Activated CD4-positive, alpha-beta T cell treated with anti-CD3 and anti-CD28 coated beads for 4 hours (primary cell): ENCODE results near the gene WDFY1.
A peak's percentile ranks its signal among the peaks of the same experiment; 100 is the strongest.
"Not testable (repeated sequence)": the region's sequence is repeated elsewhere in the genome, so short reads cannot be mapped to it uniquely, and the experiment has no call there.

Experiments
- DNase-seq, 2 donors: peaks; one replicate each; pipeline ENCODE4 v3.0.0-alpha.2; 2020

WDFY1 gene

DNA sequence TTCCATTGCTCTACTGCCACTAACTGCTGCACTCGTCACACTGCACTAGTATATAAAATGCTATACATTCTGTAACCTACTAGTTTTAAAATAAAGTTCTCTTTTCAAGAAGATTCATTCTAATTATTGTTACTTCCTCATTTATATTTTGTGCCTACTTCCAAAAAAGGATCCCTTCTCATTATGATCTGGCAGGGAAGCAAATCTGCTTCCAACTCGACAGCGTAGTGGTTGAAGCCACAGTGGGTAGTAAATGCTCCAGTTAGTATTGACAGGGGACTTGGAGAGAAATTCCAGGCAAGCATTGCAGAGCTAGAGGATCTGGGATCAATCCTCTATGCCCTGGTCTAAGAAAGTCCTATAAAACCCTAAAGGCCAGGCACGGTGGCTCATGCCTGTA, 54.4 kb downstream of the WDFY1 start:
- DNase-seq = no peak

DNA sequence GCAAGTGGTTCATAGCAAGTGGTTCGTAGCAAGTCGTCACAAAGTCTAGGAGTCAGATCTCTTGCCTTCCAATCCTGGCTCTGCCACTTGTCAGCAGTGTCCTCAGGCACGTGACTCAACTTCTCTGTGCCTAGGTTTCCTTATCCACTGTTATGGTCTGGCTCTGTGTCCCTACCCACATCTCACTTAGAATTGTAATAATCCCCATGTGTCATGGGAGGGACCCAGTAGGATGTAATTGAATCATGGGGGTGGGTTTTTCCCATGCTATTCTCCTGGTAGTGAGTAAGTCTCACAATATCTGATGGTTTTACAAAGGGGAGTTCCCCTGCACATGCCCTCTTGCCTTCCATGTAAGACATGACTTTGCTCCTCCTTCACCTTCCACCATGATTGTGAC, 55.9 kb downstream of the WDFY1 start:
- no peak for DNase-seq

- no peak for DNase-seq
These were observed 56.9 kb downstream of the WDFY1 start for GRCh38 chr2:223888251-223888650.

GRCh38 chr2:223887127-223887526, 58.0 kb downstream of the WDFY1 start:
- no peak for DNase-seq

DNA sequence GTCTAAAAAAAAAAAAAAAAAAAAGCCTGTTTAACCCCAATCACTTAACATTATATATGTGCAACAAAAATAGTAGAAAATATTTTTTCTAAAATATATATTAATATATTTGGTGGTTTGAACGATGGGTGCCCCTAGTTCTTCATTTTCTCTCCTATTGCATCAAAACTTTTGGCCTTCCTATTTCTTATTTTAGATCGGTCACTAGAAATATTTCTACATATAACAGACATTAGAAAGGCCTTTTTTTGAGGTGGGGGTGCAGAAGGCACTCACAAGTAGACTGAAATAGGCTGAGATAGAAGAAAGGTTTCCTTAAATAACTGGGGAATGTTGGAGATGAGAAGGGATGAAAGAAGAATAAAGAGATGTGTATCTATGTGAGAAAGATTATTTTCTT, 58.4 kb downstream of the WDFY1 start:
- DNase-seq = no peak

GRCh38 chr2:223884399-223884798, 60.7 kb downstream of the WDFY1 start:
- no peak for DNase-seq

DNA sequence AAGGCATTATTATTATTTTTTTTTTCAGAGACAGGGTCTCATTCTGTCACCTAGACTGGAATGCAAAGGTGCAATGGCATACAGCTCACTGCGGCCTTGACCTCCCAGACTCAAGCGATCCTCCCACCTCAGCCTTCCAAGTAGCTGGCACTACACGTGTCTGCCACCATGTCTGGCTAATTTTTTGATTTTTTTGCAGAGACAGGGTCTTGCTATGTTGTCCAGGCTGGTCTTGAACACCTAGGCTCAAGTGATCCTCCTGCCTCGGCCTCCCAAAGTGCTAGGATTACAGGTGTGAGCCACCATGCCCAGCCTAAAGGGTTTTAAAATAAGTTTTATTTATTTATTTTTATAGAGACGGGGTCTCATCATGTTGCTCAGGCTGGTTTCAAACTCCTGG, 62.4 kb downstream of the WDFY1 start:
- no peak for DNase-seq

- DNase-seq = no peak
These were observed 64.3 kb downstream of the WDFY1 start for GRCh38 chr2:223880796-223881195.

GRCh38 chr2:223877721-223878410, 67.3 kb downstream of the WDFY1 start:
- no peak for DNase-seq

GRCh38 chr2:223873672-223874071, 71.5 kb downstream of the WDFY1 start:
- DNase-seq = no peak

DNA sequence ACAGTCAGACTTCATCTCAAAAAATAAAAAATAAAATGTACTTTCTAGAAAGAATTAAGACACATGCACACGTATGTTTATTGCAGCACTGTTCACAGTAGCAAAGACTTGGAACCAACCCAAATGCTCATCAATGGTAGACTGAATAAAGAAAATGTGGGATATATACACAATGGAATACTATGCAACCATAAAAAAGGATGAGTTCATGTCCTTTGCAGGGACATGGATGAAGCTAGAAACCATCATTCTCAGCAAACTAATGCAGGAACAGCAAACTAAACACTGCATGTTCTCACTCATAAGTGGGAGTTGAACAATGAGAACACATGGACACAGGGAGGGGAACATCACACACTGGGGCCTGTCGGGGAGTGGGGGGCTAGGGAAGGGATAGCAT, 72.4 kb downstream of the WDFY1 start:
- not testable (repeated sequence) for DNase-seq

GRCh38 chr2:223871661-223872060, 73.5 kb downstream of the WDFY1 start:
- DNase-seq = not testable (repeated sequence)

GRCh38 chr2:223870840-223871611, 74.1 kb downstream of the WDFY1 start:
- DNase-seq = no peak

GRCh38 chr2:223868005-223868404, 77.1 kb downstream of the WDFY1 start:
- DNase-seq = no peak

DNA sequence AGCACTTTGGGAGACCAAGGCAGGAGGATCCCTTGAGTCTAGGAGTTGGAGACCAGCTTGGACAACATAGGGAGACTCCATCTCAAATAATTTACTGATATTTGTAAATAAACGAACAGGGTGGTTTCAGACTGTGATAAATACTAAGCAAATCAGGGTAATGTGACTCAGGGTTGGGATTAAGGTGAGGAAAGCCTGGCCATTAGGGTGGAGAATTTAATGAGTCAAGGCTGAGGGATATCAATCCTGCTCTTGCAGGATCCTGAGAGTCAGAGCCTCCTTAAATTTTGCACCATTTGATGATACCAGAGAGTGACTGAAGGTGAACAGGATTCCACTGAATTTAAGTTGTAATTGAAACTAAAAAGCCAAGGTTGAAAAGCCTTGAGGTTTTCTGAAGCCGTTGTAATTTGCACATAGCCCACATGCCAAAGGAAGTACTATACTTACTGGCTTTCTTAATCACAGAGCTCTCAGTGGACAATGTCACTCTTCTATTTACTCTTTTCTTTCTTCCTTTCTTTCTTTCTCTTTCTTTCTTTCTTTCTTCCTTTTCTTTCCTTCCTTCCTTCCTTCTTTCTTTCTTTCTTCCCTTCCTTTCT, 79.1 kb downstream of the WDFY1 start:
- DNase-seq = no peak

DNA sequence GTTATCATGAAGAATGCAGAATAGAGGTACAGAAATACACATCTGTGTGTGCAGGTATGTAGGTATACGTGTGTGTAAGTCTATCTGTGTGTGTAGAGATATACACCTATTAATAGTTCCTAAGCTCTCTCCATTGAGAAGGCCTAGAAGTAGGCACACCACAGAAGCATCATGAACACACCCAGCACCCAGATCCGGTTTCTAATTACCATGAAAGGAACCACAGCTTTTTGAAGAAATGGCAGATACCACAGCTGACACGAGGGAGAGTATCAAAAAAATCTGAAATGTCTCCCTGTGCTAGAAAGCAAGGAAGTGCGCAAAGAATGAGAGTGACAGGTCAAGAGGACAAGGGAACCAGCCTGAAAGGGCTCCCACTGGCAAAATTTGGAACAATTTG, 80.0 kb downstream of the WDFY1 start:
- DNase-seq = peak in 1 of 2 donors; percentile 8

- no peak for DNase-seq
These were observed 81.6 kb downstream of the WDFY1 start for GRCh38 chr2:223863491-223863890.

DNA sequence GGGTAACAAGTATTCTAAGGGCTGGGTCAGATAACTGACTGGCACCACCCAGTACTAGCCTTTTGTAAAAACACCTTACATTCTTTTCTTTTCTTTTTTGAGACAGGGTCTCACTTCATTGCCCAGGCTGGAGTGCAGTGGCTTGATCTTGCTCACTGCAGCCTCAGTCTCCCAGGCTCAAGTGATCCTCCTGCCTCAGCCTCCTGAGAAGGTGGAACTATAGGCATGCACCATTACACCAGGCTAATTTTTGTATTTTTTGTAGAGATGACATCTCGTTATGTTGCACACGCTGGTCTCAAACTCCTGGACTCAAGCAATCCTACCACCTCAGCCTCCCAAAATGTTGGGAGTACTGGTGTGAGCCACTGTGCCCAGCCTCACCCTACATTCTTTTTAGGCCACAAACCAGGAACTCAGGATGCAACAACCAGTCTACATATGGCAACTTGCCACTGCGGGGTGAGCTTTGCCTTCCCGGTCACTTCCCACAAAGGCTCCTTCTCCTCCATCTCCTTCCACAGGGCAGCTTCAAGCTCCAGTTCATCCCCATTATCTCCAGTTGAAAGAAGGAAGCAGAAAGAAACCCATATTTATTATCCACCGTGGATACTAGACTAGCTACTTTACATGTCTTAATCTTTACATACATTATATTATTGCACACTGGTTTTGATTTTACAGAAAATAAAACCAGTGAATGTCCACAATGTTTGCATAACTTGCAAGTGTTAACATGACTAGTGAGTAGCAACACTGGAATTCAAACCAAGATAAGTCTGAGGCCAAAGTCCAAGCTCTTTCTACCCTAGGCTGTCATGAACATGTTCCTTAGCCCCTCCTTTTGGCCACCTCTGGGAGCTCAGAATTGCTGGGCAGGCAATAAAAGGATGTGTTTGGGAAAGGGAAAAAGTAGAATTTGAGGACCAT, 84.1 kb downstream of the WDFY1 start:
- DNase-seq = no peak

DNA sequence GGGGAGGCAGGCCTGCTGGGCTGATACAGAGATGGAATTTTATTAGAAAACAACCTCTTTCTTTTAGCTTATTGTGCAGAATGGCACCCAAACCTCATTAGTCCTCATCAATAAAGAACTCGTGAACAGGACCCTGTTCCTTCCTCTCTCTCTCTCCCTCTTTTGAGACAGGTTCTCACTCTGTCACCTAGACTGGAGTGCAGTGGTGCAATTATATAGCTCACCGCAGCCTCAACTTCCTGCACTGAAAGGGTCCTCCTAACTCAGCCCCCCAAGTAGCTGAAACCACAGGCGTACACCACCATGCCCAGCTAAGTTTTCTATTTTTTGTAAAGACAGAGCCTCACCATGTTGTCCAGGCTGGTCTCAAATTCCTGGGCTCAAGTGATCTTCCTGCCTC, 86.1 kb downstream of the WDFY1 start:
- DNase-seq = no peak

- DNase-seq = no peak
These were observed 88.6 kb downstream of the WDFY1 start for GRCh38 chr2:223856584-223856983.

GRCh38 chr2:223856021-223856420, 89.1 kb downstream of the WDFY1 start:
- no peak for DNase-seq

- no peak for DNase-seq
These were observed 89.7 kb downstream of the WDFY1 start for GRCh38 chr2:223855426-223855825.

GRCh38 chr2:223854741-223855140, 90.4 kb downstream of the WDFY1 start:
- DNase-seq = no peak
